ENCODE data around the gene HSD17B1.
"Not testable (repeated sequence)": the region's sequence is repeated elsewhere in the genome, so short reads cannot be mapped to it uniquely, and the experiment has no call there.

Gene HSD17B1

GRCh38 chr17:42525221-42525620, 27.5 kb upstream of the HSD17B1 start:
- DNase-seq (ENCODE audit: low read depth in 4 of 4, low spot score in 1 of 4): no peak

- DNase-seq (ENCODE audit: low read depth in 4 of 4, low spot score in 1 of 4): no peak
Observed at GRCh38 chr17:42526031-42526444, 26.7 kb upstream of the HSD17B1 start.

- no peak for DNase-seq (ENCODE audit: low read depth in 4 of 4, low spot score in 1 of 4)
Observed at GRCh38 chr17:42527932-42528331, 24.8 kb upstream of the HSD17B1 start.

- DNase-seq (ENCODE audit: low read depth in 4 of 4, low spot score in 1 of 4): no peak
Observed at GRCh38 chr17:42529061-42529460, 23.7 kb upstream of the HSD17B1 start.

- DNase-seq (ENCODE audit: low read depth in 4 of 4, low spot score in 1 of 4): no peak
Observed at GRCh38 chr17:42530952-42531454, 21.7 kb upstream of the HSD17B1 start.

GRCh38 chr17:42531455-42532354, 21.0 kb upstream of the HSD17B1 start:
- DNase-seq (ENCODE audit: low read depth in 4 of 4, low spot score in 1 of 4): no peak

- DNase-seq (ENCODE audit: low read depth in 4 of 4, low spot score in 1 of 4): no peak
Observed at GRCh38 chr17:42535155-42536047, 17.3 kb upstream of the HSD17B1 start.

GRCh38 chr17:42536048-42536371, 16.7 kb upstream of the HSD17B1 start, which contains the start of gene NAGLU:
Gene NAGLU, plus strand, starts transcription at chr17:42536241. Its CDS starts 32 bp downstream, at chr17:42536273.
- peak; percentile 60 to 87 (median 72) for DNase-seq (ENCODE audit: low read depth in 4 of 4, low spot score in 1 of 4)

GRCh38 chr17:42536372-42537155, 16.2 kb upstream of the HSD17B1 start:
- peak; percentile 51 to 74 (median 64) for DNase-seq (ENCODE audit: low read depth in 4 of 4, low spot score in 1 of 4)

GRCh38 chr17:42537156-42537805, 15.4 kb upstream of the HSD17B1 start:
- no peak for DNase-seq (ENCODE audit: low read depth in 4 of 4, low spot score in 1 of 4)

GRCh38 chr17:42537826-42538451, 14.8 kb upstream of the HSD17B1 start:
- DNase-seq (ENCODE audit: low read depth in 4 of 4, low spot score in 1 of 4): no peak

GRCh38 chr17:42538482-42538881, 14.2 kb upstream of the HSD17B1 start:
- no peak for DNase-seq (ENCODE audit: low read depth in 4 of 4, low spot score in 1 of 4)

GRCh38 chr17:42540558-42540957, 12.2 kb upstream of the HSD17B1 start:
- DNase-seq (ENCODE audit: low read depth in 4 of 4, low spot score in 1 of 4): not testable (repeated sequence)

- no peak for DNase-seq (ENCODE audit: low read depth in 4 of 4, low spot score in 1 of 4)
Observed at GRCh38 chr17:42541041-42541833, 11.5 kb upstream of the HSD17B1 start.

GRCh38 chr17:42543190-42544079, 9.3 kb upstream of the HSD17B1 start:
- DNase-seq (ENCODE audit: low read depth in 4 of 4, low spot score in 1 of 4): no peak

GRCh38 chr17:42544874-42545283, 7.8 kb upstream of the HSD17B1 start:
- no peak for DNase-seq (ENCODE audit: low read depth in 4 of 4, low spot score in 1 of 4)

GRCh38 chr17:42545755-42546505, 6.8 kb upstream of the HSD17B1 start:
- DNase-seq (ENCODE audit: low read depth in 4 of 4, low spot score in 1 of 4): not testable (repeated sequence)

Data from stimulated activated CD4-positive, alpha-beta T cell treated with anti-CD3 and anti-CD28 coated beads, Interleukin-1b, Interleukin-23, amount 100 ng/mL, for 24 hours (primary cell).